AML-193 (cell line): Measurements from ENCODE around the gene TREML4.

Experiments used
- DNase-seq, 2 experiments: peaks; one replicate each; lab custom pipeline; 2025; lab: John Stamatoyannopoulos, UW

Gene TREML4

GRCh38 chr6:41255110-41255509 is 27.0 kb downstream of the TREML4 start:
- DNase-seq: no peak

GRCh38 chr6:41255638-41256246 is 27.6 kb downstream of the TREML4 start:
- no peak for DNase-seq

- DNase-seq: no peak
Observed at GRCh38 chr6:41256383-41256782, 28.2 kb downstream of the TREML4 start.

- no peak for DNase-seq
Observed at GRCh38 chr6:41257369-41258195, 29.4 kb downstream of the TREML4 start.

- DNase-seq: no peak
Observed at GRCh38 chr6:41258196-41258493, 30.0 kb downstream of the TREML4 start.

- no peak for DNase-seq
Observed at GRCh38 chr6:41262401-41262800, 34.3 kb downstream of the TREML4 start.

- no peak for DNase-seq
Observed at GRCh38 chr6:41263267-41263666, 35.1 kb downstream of the TREML4 start.

GRCh38 chr6:41266541-41266940 is 38.4 kb downstream of the TREML4 start:
- DNase-seq: no peak

GRCh38 chr6:41268478-41268877 is 40.3 kb downstream of the TREML4 start:
- no peak for DNase-seq

- peak; percentile 12 to 15 for DNase-seq
Observed at GRCh38 chr6:41269166-41269565, 41.0 kb downstream of the TREML4 start.

GRCh38 chr6:41269716-41270115 is 41.6 kb downstream of the TREML4 start:
- no peak for DNase-seq

- DNase-seq: peak; percentile 100
Observed at GRCh38 chr6:41271901-41272395, 43.8 kb downstream of the TREML4 start.

- no peak for DNase-seq
Observed at GRCh38 chr6:41272591-41273240, 44.6 kb downstream of the TREML4 start.

- DNase-seq: no peak
Observed at GRCh38 chr6:41273714-41274113, 45.6 kb downstream of the TREML4 start.

- DNase-seq: peak in 1 of 2 experiments; percentile 12
Observed at GRCh38 chr6:41274256-41274655, 46.1 kb downstream of the TREML4 start.

GRCh38 chr6:41275489-41275888 is 47.3 kb downstream of the TREML4 start:
- DNase-seq: peak in 1 of 2 experiments; percentile 21

- DNase-seq: peak in 1 of 2 experiments; percentile 24
Observed at GRCh38 chr6:41277605-41278004, 49.5 kb downstream of the TREML4 start.

- peak; percentile 88 to 91 for DNase-seq
Observed at GRCh38 chr6:41278699-41279405, 50.7 kb downstream of the TREML4 start.

GRCh38 chr6:41280381-41281057 is 52.4 kb downstream of the TREML4 start:
- no peak for DNase-seq

GRCh38 chr6:41283600-41283999 is 55.5 kb downstream of the TREML4 start:
- DNase-seq: no peak

GRCh38 chr6:41284726-41285125 is 56.6 kb downstream of the TREML4 start:
- DNase-seq: no peak
